ENCODE measurements around the gene SSBP2. TPM values are rescaled to one million over a fixed set of nuclear protein-coding genes. Genes with fewer than 3 reads are reported as not detected.
"Not testable (repeated sequence)": the region's sequence is repeated elsewhere in the genome, so short reads cannot be mapped to it uniquely, and the experiment has no call there.

SSBP2 gene
- total RNA-seq, 4 donors from 2014 or later, result 25.9 to 94.6 (median 41.8) TPM

GRCh38 chr5:81717226-81717625, 33.7 kb downstream of the SSBP2 start:
- TF ChIP-seq CTCF (IDR thresholded peaks at IDR 0.05), result no peak
- no peak for ATAC-seq (ENCODE audit: low FRiP score)
- no peak for DNase-seq (ENCODE audit: low spot score)

GRCh38 chr5:81714076-81714475, 36.8 kb downstream of the SSBP2 start:
- not testable (repeated sequence) for ATAC-seq (ENCODE audit: low FRiP score); DNase-seq (ENCODE audit: low spot score)

GRCh38 chr5:81708889-81709288, 42.0 kb downstream of the SSBP2 start:
- DNase-seq (ENCODE audit: low spot score), result no peak
- no peak for ATAC-seq (ENCODE audit: low FRiP score)
- no peak for TF ChIP-seq CTCF (IDR thresholded peaks at IDR 0.05)

- TF ChIP-seq CTCF (IDR thresholded peaks at IDR 0.05), result no peak
- no peak for DNase-seq (ENCODE audit: low spot score)
- ATAC-seq (ENCODE audit: low FRiP score), result no peak
Observed at GRCh38 chr5:81703840-81704239, 47.1 kb downstream of the SSBP2 start.

- DNase-seq (ENCODE audit: low spot score), result no peak
- no peak for TF ChIP-seq CTCF (IDR thresholded peaks at IDR 0.05)
- no peak for ATAC-seq (ENCODE audit: low FRiP score)
Observed at GRCh38 chr5:81700166-81700565, 50.7 kb downstream of the SSBP2 start.

- TF ChIP-seq CTCF (IDR thresholded peaks at IDR 0.05), result no peak
- DNase-seq (ENCODE audit: low spot score), result no peak
- no peak for ATAC-seq (ENCODE audit: low FRiP score)
Observed at GRCh38 chr5:81698813-81699212, 52.1 kb downstream of the SSBP2 start.

- no peak for ATAC-seq (ENCODE audit: low FRiP score)
- no peak for TF ChIP-seq CTCF (IDR thresholded peaks at IDR 0.05)
- DNase-seq (ENCODE audit: low spot score), result no peak
Observed at GRCh38 chr5:81696418-81697397, 54.2 kb downstream of the SSBP2 start.
